Measurements from ENCODE around the gene KDM1A. TPM values are rescaled to one million over a fixed set of nuclear protein-coding genes. Genes with fewer than 3 reads are reported as not detected.

KDM1A gene
- polyA plus RNA-seq, 3 donors: 22.1 to 30.2 (median 24.1) TPM

GRCh38 chr1:23100074-23100748 lies 80.9 kb downstream of the KDM1A start:
- intact Hi-C loops (cut with micrococcal nuclease): no loop called here
- peak; percentile 9 to 71 (median 32) for DNase-seq
- no peak overlapping the region for H3K27ac ChIP-seq (ENCODE audit: low read depth in 1 of 2, low read length in 2 of 2)
- H3K4me3 ChIP-seq (replicated peaks in 1 of 3; ENCODE audit: low read depth in 2 of 3, low read length in 3 of 3): no peak overlapping the region
- WGBS (ENCODE audit: insufficient coverage): 64% methylated on average over 2 of the region's 3 CpGs
- H4K20me1 ChIP-seq (ENCODE audit: insufficient read depth, low read length): peaks cover 14% of the 10 kb centered on the region
- H2AFZ ChIP-seq (ENCODE audit: insufficient read depth, low read depth, low read length, poor library complexity, severe bottlenecking): no peak overlapping the region
- Mint-ChIP-seq H3K4me3 (no peak overlapping the region), H3K36me3 (peaks cover 6 to 10% of the 10 kb centered on the region in 2 donors), H3K27me3 (ENCODE audit: low read depth in 3 of 3) (peaks cover 0 to 3% (median 0%) of the 10 kb centered on the region in 3 donors), H3K4me1 (peaks cover 37% of the 10 kb centered on the region), H3K9me3 (no peaks in the 10 kb centered on the region), H3K27ac (peak overlapping the region in 3 of 7 donors; percentile 41 to 84 (median 43))
- H3K27me3 ChIP-seq (ENCODE audit: control insufficient read depth in 2 of 2, insufficient read depth in 2 of 2, low read length in 2 of 2): no peaks in the 10 kb centered on the region
- no peak for TF ChIP-seq CTCF (IDR thresholded peaks at IDR 0.05)
- H3K36me3 ChIP-seq (replicated peaks in 1 of 2; ENCODE audit: control insufficient read depth in 1 of 2, insufficient read depth in 2 of 2, low read length in 2 of 2): peaks cover 0 to under 1% of the 10 kb centered on the region in 2 donors
- no peak overlapping the region for H3K4me2 ChIP-seq (replicated peaks; ENCODE audit: extremely low read depth, low read length, poor library complexity, severe bottlenecking)
- H3K79me2 ChIP-seq (ENCODE audit: insufficient read depth, low read length): no peaks in the 10 kb centered on the region
- no peaks in the 10 kb centered on the region for H3K9me3 ChIP-seq (replicated peaks in 1 of 2; ENCODE audit: control insufficient read depth in 1 of 2, insufficient read depth in 1 of 2, low read length in 2 of 2)
- H3K4me1 ChIP-seq (ENCODE audit: control insufficient read depth in 1 of 2, insufficient read depth in 2 of 2, low read length in 2 of 2): peaks cover 27 to 40% of the 10 kb centered on the region in 2 donors
- H3K9ac ChIP-seq (ENCODE audit: insufficient read depth, low read length, poor library complexity, severe bottlenecking): no peak overlapping the region

DNA sequence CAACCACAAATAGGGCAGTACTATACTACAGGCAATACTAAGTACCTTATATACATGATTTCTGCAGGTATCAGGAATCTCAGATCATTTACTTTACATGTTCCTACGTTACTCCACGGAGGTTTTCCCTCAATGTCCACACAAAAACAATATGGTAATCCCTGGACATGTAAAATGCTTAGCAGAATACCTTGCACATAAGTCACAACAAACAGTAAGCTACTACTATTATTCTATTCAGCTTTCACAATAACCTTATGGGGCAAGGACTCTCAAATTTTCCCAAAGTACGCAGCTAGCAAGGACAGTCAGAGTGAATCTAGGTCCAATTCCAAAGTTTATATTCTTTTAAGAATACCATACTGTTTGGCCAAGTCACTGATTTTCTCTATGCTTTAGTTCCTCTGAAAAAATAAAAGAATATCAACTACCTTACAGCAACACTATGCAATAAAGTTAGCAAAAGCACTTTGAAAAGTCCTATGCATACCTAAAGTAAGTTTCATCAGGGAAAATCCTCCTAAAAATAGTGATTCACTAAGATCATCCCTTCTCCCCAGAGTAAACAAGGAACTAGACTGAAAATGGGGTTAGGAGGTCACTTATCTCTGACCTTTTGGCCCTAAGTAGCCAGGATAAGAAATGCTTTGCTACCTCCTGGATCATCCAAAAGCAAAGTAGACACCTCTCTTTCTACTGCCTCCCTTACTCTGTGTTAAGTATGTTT lies 82.0 kb downstream of the KDM1A start:
- no peak for DNase-seq
- no peaks in the 10 kb centered on the region for H3K9me3 Mint-ChIP-seq
- Histone ChIP-seq H4K20me1 (ENCODE audit: insufficient read depth, low read length) (peaks cover 14% of the 10 kb centered on the region), H3K27me3 (ENCODE audit: control insufficient read depth in 2 of 2, insufficient read depth in 2 of 2, low read length in 2 of 2) (no peaks in the 10 kb centered on the region), H3K4me1 (ENCODE audit: control insufficient read depth in 1 of 2, insufficient read depth in 2 of 2, low read length in 2 of 2) (peaks cover 27 to 40% of the 10 kb centered on the region in 2 donors), H3K79me2 (ENCODE audit: insufficient read depth, low read length) (no peaks in the 10 kb centered on the region), H3K27ac (ENCODE audit: low read depth in 1 of 2, low read length in 2 of 2) (no peak overlapping the region), H3K4me2 (replicated peaks; ENCODE audit: extremely low read depth, low read length, poor library complexity, severe bottlenecking) (no peak overlapping the region), H3K4me3 (replicated peaks in 1 of 3; ENCODE audit: low read depth in 2 of 3, low read length in 3 of 3) (no peak overlapping the region), H3K36me3 (replicated peaks in 1 of 2; ENCODE audit: control insufficient read depth in 1 of 2, insufficient read depth in 2 of 2, low read length in 2 of 2) (peaks cover 0 to 11% of the 10 kb centered on the region in 2 donors), H3K9me3 (replicated peaks in 1 of 2; ENCODE audit: control insufficient read depth in 1 of 2, insufficient read depth in 1 of 2, low read length in 2 of 2) (no peaks in the 10 kb centered on the region), H3K9ac (ENCODE audit: insufficient read depth, low read length, poor library complexity, severe bottlenecking) (no peak overlapping the region), H2AFZ (ENCODE audit: insufficient read depth, low read depth, low read length, poor library complexity, severe bottlenecking) (no peak overlapping the region)
- no peak overlapping the region for H3K4me3 Mint-ChIP-seq
- intact Hi-C loops (cut with micrococcal nuclease): no loop called here
- TF ChIP-seq CTCF (IDR thresholded peaks at IDR 0.05): no peak
- peaks cover 37% of the 10 kb centered on the region for H3K4me1 Mint-ChIP-seq
- H3K27me3 Mint-ChIP-seq (ENCODE audit: low read depth in 3 of 3): peaks cover 0 to 3% (median 0%) of the 10 kb centered on the region in 3 donors
- H3K27ac Mint-ChIP-seq: no peak overlapping the region
- 94% methylated on average over 2 of the region's 3 CpGs for WGBS (ENCODE audit: insufficient coverage)
- peaks cover 6 to 17% of the 10 kb centered on the region in 2 donors for H3K36me3 Mint-ChIP-seq

Data from CD14-positive monocyte (primary cell).